HG03135 (cell line): ENCODE measurements around the gene RTP4.
A peak's percentile ranks its signal among the peaks of the same experiment; 100 is the strongest.

Experiments used
- ATAC-seq: cut with Tn5 transposase; IDR thresholded peaks from one replicate; pipeline ENCODE4 v1.9.1; 2021; ENCODE audit warnings: mild to moderate bottlenecking, moderate library complexity; ENCODE audit not compliant: unreplicated experiment

Gene RTP4

GRCh38 chr3:187368251-187369088, at the start of gene RTP4:
TSS of gene RTP4 (plus strand) at chr3:187368385. CDS start at chr3:187368442, 57 bp downstream.
- peak; percentile 96 for ATAC-seq

GRCh38 chr3:187318819-187319616, 49.2 kb upstream of the RTP4 start:
- no peak for ATAC-seq

- peak; percentile 79 for ATAC-seq
Observed at GRCh38 chr3:187319699-187320302, 48.4 kb upstream of the RTP4 start.

- no peak for ATAC-seq
Observed at GRCh38 chr3:187321766-187322165, 46.4 kb upstream of the RTP4 start.

- no peak for ATAC-seq
Observed at GRCh38 chr3:187322291-187322690, 45.9 kb upstream of the RTP4 start.

GRCh38 chr3:187323091-187323490, 45.1 kb upstream of the RTP4 start:
- ATAC-seq: no peak

- ATAC-seq: no peak
Observed at GRCh38 chr3:187325632-187326031, 42.6 kb upstream of the RTP4 start.

- ATAC-seq: no peak
Observed at GRCh38 chr3:187327845-187328244, 40.3 kb upstream of the RTP4 start.

- ATAC-seq: no peak
Observed at GRCh38 chr3:187328691-187329090, 39.5 kb upstream of the RTP4 start.

GRCh38 chr3:187334904-187335303, 33.3 kb upstream of the RTP4 start:
- ATAC-seq: no peak

- no peak for ATAC-seq
Observed at GRCh38 chr3:187336322-187336721, 31.9 kb upstream of the RTP4 start.

GRCh38 chr3:187340578-187340977, 27.6 kb upstream of the RTP4 start:
- ATAC-seq: no peak

GRCh38 chr3:187342255-187342654, 25.9 kb upstream of the RTP4 start:
- ATAC-seq: no peak

GRCh38 chr3:187343670-187344069, 24.5 kb upstream of the RTP4 start:
- ATAC-seq: no peak

GRCh38 chr3:187352581-187353575, 15.3 kb upstream of the RTP4 start:
- ATAC-seq: no peak

GRCh38 chr3:187358068-187358467, 10.1 kb upstream of the RTP4 start:
- ATAC-seq: no peak

- no peak for ATAC-seq
Observed at GRCh38 chr3:187359798-187360486, 8.2 kb upstream of the RTP4 start.

GRCh38 chr3:187360596-187360995, 7.6 kb upstream of the RTP4 start:
- ATAC-seq: no peak

- no peak for ATAC-seq
Observed at GRCh38 chr3:187361835-187362234, 6.3 kb upstream of the RTP4 start.
